H1 (cell line): Measurements from ENCODE around the gene OSBPL3. TPM values are rescaled to one million over a fixed set of nuclear protein-coding genes. Genes with fewer than 3 reads are reported as not detected.

Source experiments
- CTCF ChIA-PET: fragments of 300-600 bp; sonication (Branson Sonifier 250); formaldehyde crosslinking; loops from one replicate; lab custom pipeline; 2021; ENCODE audit not compliant: partially characterized antibody; lab: Charles Lee
- POLR2A ChIA-PET: fragments of 300-600 bp; sonication (Branson Sonifier 250); formaldehyde crosslinking; loops from one replicate; lab custom pipeline; 2021; ENCODE audit warnings: inconsistent platforms; ENCODE audit not compliant: partially characterized antibody; lab: Charles Lee
- DNase-seq, 2 experiments: peaks; one replicate each; pipeline versions ENCODE4 v3.0.0 to v3.0.0-alpha.2; 2010 to 2022; ENCODE audit warnings: low spot score in 2 of 2, low read depth in 1 of 2, mixed read lengths in 1 of 2
- FAIRE-seq: peaks from 2 replicates; lab custom pipeline; 2011; peaks lifted over from hg19 to GRCh38; lab: Jason Lieb, UNC
- H2AFZ ChIP-seq: 2 replicates; pipeline ENCODE4 v1.8.1; 2012; ENCODE audit warnings: low read length, inconsistent platforms
- H2AK5ac ChIP-seq: 2 replicates; pipeline ENCODE4 v1.6.1; 2013; ENCODE audit warnings: low read depth, low read length
- H2BK120ac ChIP-seq: replicated peaks from 2 replicates; pipeline ENCODE3; 2013; ENCODE audit warnings: low read depth, low read length, inconsistent platforms
- H2BK12ac ChIP-seq: 2 replicates; pipeline ENCODE4 v1.6.1; 2013; ENCODE audit warnings: low read depth, low read length
- H2BK15ac ChIP-seq: 2 replicates; pipeline ENCODE4 v1.6.1; 2013; ENCODE audit warnings: low read length
- H2BK20ac ChIP-seq: 2 replicates; pipeline ENCODE4 v1.6.1; 2013; ENCODE audit warnings: low read length
- H2BK5ac ChIP-seq: 2 replicates; pipeline ENCODE4 v1.6.1; 2013; ENCODE audit warnings: low read depth, low read length
- H3K14ac ChIP-seq: 2 replicates; pipeline ENCODE4 v1.6.1; 2013; ENCODE audit warnings: inconsistent platforms; ENCODE audit not compliant: insufficient read length
- H3K18ac ChIP-seq: 2 replicates; pipeline ENCODE4 v1.6.1; 2013; ENCODE audit warnings: low read length; ENCODE audit errors: extremely low read depth
- H3K23ac ChIP-seq: 2 replicates; pipeline ENCODE4 v1.6.1; 2013; ENCODE audit warnings: inconsistent platforms; ENCODE audit not compliant: insufficient read length
- H3K23me2 ChIP-seq: 2 replicates; pipeline ENCODE4 v1.6.1; 2013; ENCODE audit warnings: low read depth, low read length
- H3K27ac ChIP-seq: 2 replicates; pipeline ENCODE4 v1.6.1; 2011; ENCODE audit warnings: low read depth, low read length, inconsistent platforms
- H3K27me3 ChIP-seq, 4 experiments: replicated peaks in 1 of 4; 1 replicate in 1 of 4; 2 replicates in 3 of 4; pipeline versions ENCODE4 v1.6.1 to v1.8.1; 2011 to 2013; ENCODE audit warnings: low read length in 3 of 4, mild to moderate bottlenecking in 3 of 4, inconsistent platforms in 2 of 4, mixed read lengths in 2 of 4, moderate library complexity in 1 of 4; ENCODE audit not compliant: control insufficient read depth in 3 of 4, insufficient read depth in 3 of 4; ENCODE audit errors: extremely low read depth in 1 of 4
- H3K36me3 ChIP-seq, 4 experiments: 2 replicates each; pipeline versions ENCODE4 v1.6.1 to v1.8.1; 2011 to 2013; ENCODE audit warnings: mild to moderate bottlenecking in 4 of 4, low read length in 3 of 4, moderate library complexity in 2 of 4, control low read depth in 1 of 4, inconsistent platforms in 1 of 4; ENCODE audit not compliant: insufficient read depth in 4 of 4, control insufficient read depth in 2 of 4
- H3K4ac ChIP-seq: replicated peaks from 2 replicates; pipeline ENCODE3; 2013; ENCODE audit warnings: low read length, low read depth, mixed read lengths, inconsistent platforms; ENCODE audit not compliant: insufficient read length
- H3K4me1 ChIP-seq, 4 experiments: replicated peaks in 1 of 4; 1 replicate in 1 of 4; 2 replicates in 3 of 4; pipeline versions ENCODE4 v1.6.1 to v1.8.1; 2011 to 2013; ENCODE audit warnings: low read length in 3 of 4, inconsistent platforms in 2 of 4, mixed read lengths in 1 of 4; ENCODE audit not compliant: insufficient read depth in 4 of 4, control insufficient read depth in 3 of 4
- H3K4me2 ChIP-seq, 2 experiments: 2 replicates each; pipeline versions ENCODE4 v1.6.1 to v1.8.1; 2011 to 2013; ENCODE audit warnings: low read depth in 2 of 2, low read length in 2 of 2, control low read depth in 1 of 2, inconsistent platforms in 1 of 2, mild to moderate bottlenecking in 1 of 2; ENCODE audit not compliant: insufficient read depth in 1 of 2
- H3K4me3 ChIP-seq, 4 experiments: fragments of 200-600, 300-600 bp in 1 of 4; sonication (generic), shearing (Covaris generic), sonication (Bioruptor Twin) in 1 of 4; 2 replicates each; pipeline versions ENCODE4 v1.5.1 to v1.8.1; 2011 to 2016; ENCODE audit warnings: low read length in 4 of 4, low read depth in 3 of 4, control low read depth in 2 of 4, inconsistent platforms in 2 of 4, mild to moderate bottlenecking in 2 of 4, mixed read lengths in 1 of 4, moderate library complexity in 1 of 4; ENCODE audit not compliant: insufficient read depth in 2 of 4; ENCODE audit errors: extremely low read depth in 1 of 4
- H3K56ac ChIP-seq: replicated peaks from 2 replicates; pipeline ENCODE3; 2013; ENCODE audit warnings: low read depth, mild to moderate bottlenecking, mixed read lengths, low read length, inconsistent platforms; ENCODE audit not compliant: insufficient read length
- H3K79me1 ChIP-seq: 2 replicates; pipeline ENCODE4 v1.6.1; 2013; ENCODE audit warnings: low read depth, low read length, control low read depth
- H3K79me2 ChIP-seq, 2 experiments: 2 replicates each; pipeline versions ENCODE4 v1.6.1 to v1.8.1; 2012 to 2013; ENCODE audit warnings: low read length in 2 of 2, mild to moderate bottlenecking in 2 of 2, inconsistent platforms in 1 of 2; ENCODE audit not compliant: insufficient read depth in 2 of 2, control insufficient read depth in 1 of 2
- H3K9ac ChIP-seq, 4 experiments: replicated peaks in 1 of 4; 1 replicate in 1 of 4; 2 replicates in 3 of 4; pipeline versions ENCODE4 v1.6.1 to v1.8.1; 2011 to 2013; ENCODE audit warnings: low read depth in 3 of 4, low read length in 3 of 4, control low read depth in 2 of 4, mild to moderate bottlenecking in 2 of 4, moderate library complexity in 2 of 4, inconsistent platforms in 1 of 4; ENCODE audit errors: extremely low read depth in 1 of 4
- H3K9me3 ChIP-seq, 2 experiments: 2 replicates each; pipeline versions ENCODE4 v1.6.1 to v1.8.1; 2012 to 2013; ENCODE audit warnings: mild to moderate bottlenecking in 2 of 2, moderate library complexity in 2 of 2, control low read depth in 1 of 2, inconsistent platforms in 1 of 2, low read depth in 1 of 2, low read length in 1 of 2, mixed read lengths in 1 of 2; ENCODE audit not compliant: insufficient read depth in 2 of 2
- H4K20me1 ChIP-seq, 2 experiments: replicated peaks in 1 of 2; 2 replicates each; pipeline versions ENCODE3 to v1.8.1; 2011 to 2013; ENCODE audit warnings: inconsistent platforms in 2 of 2, low read length in 2 of 2, mild to moderate bottlenecking in 1 of 2; ENCODE audit not compliant: insufficient read depth in 2 of 2, control insufficient read depth in 1 of 2
- H4K5ac ChIP-seq: 2 replicates; pipeline ENCODE4 v1.6.1; 2013; ENCODE audit warnings: low read length, low read depth, mixed read lengths, inconsistent platforms; ENCODE audit not compliant: insufficient read length
- H4K8ac ChIP-seq: 2 replicates; pipeline ENCODE4 v1.8.0; 2013; ENCODE audit warnings: mild to moderate bottlenecking, moderate library complexity, low read length, inconsistent platforms; ENCODE audit not compliant: insufficient read depth; ENCODE audit errors: extremely low read depth
- H4K91ac ChIP-seq: replicated peaks from 2 replicates; pipeline ENCODE3; 2013; ENCODE audit warnings: low read length, mixed read lengths, inconsistent platforms; ENCODE audit not compliant: insufficient read length
- CEBPB ChIP-seq: IDR thresholded peaks from 2 replicates; pipeline ENCODE4 v1.6.1; 2012; ENCODE audit warnings: low read depth, low read length
- GTF2F1 ChIP-seq: IDR thresholded peaks from 2 replicates; pipeline ENCODE4 v1.6.1; 2012; ENCODE audit warnings: low read depth, low read length, improper control_type of control experiment, borderline replicate concordance
- KDM5A ChIP-seq: fragments of 200-600 bp; IDR thresholded peaks from 2 replicates; pipeline ENCODE4 v1.7.1; 2012; ENCODE audit warnings: mild to moderate bottlenecking, low read length, inconsistent platforms, mixed read lengths
- YY1 ChIP-seq: IDR thresholded peaks from 2 replicates; pipeline ENCODE4 v1.6.1; 2011; ENCODE audit warnings: low read depth, mild to moderate bottlenecking, low read length
- WGBS, 2 experiments: shearing (Covaris generic) in 1 of 2; methylation state at CpG; one replicate each; pipeline versions ENCODE4 v1.1.6 to v1.1.7; 2013 to 2015; ENCODE audit warnings: low lambda C conversion rate in 2 of 2, mixed read lengths in 2 of 2, inconsistent platforms in 1 of 2, low coverage in 1 of 2, missing lambda C conversion rate in 1 of 2; ENCODE audit not compliant: insufficient replicate concordance in 2 of 2, insufficient coverage in 1 of 2, insufficient read length in 1 of 2; ENCODE audit errors: extremely low coverage in 1 of 2, missing lambda C conversion rate in 1 of 2; 5-methylcytosine and 5-hydroxymethylcytosine counted together
- polyA plus RNA-seq, 7 experiments: library from polyadenylated mRNA; depleted of rRNA in 3 of 7; stranded (reverse) in 5 of 7; unstranded in 2 of 7; fragments of >200 nt in 5 of 7; fragments of 200-250 nt in 2 of 7; gene quantifications; 1 replicate in 5 of 7; 2 replicates in 1 of 7; 4 replicates in 1 of 7; pipeline versions ENCODE4 v1.2.1 to v1.2.3, GENCODE V29; 2011 to 2013; ENCODE audit warnings: missing spikeins in 2 of 7, mixed read lengths in 2 of 7
- total RNA-seq: library from RNA; stranded (reverse); fragmentation: NEBNext Ultra II Directional; extraction: Animal tissue kit (Norgen Biotek cat#: 25700); gene quantifications from 2 replicates; pipeline ENCODE4 v1.2.1, GENCODE V29; 2021

Gene OSBPL3
- total and polyA plus RNA-seq, 2 of the 8 experiments (the other 6 are each of a cell fraction or from before 2014, with no cell fraction given): 2.8 to 13.9 TPM

GRCh38 chr7:24866004-24866615 is 113.9 kb downstream of the OSBPL3 start:
- Histone ChIP-seq H3K27me3 (no peaks in the 10 kb centered on the region), H2BK20ac (no peak overlapping the region), H3K4me3 (no peak overlapping the region), H3K36me3 (no peaks in the 10 kb centered on the region; a peak in 1 of 8 replicates), H3K4ac (no peak overlapping the region), H3K14ac (no peak overlapping the region), H2AFZ (no peak overlapping the region), H3K9ac (no peak overlapping the region), H3K23me2 (no peaks in the 10 kb centered on the region), H3K23ac (no peak overlapping the region)
- 92% methylated on average over 12 of the region's 12 CpGs; no CpG with 5 or more reads in 1 of the 2 experiments for WGBS, 2 experiments
- no peak for DNase-seq
- ChIA-PET CTCF (interaction anchor here (1.0 to 1.6 kb wide), 3 partner anchors 12 to 228 kb away, joined by 3 read pairs; no protein-coding TSS in a partner anchor), POLR2A (interaction anchor here (0.9 kb wide), 1 partner anchor 11 kb away, joined by 3 read pairs; no protein-coding TSS in a partner anchor)
- TF ChIP-seq CEBPB (no peak), KDM5A (no peak), GTF2F1 (no peak), YY1 (no peak)
- TF ChIP-seq, all 59 proteins: peak for 0
- Histone ChIP-seq H2BK15ac (no peak overlapping the region), H4K91ac (no peak overlapping the region), H4K8ac (no peak overlapping the region), H3K27ac (no peak overlapping the region), H3K56ac (no peak overlapping the region), H2AK5ac (no peak overlapping the region), H3K9me3 (no peaks in the 10 kb centered on the region), H2BK12ac (no peak overlapping the region), H2BK5ac (no peak overlapping the region), H3K79me1 (no peaks in the 10 kb centered on the region), H3K4me2 (no peak overlapping the region), H3K4me1 (no peaks in the 10 kb centered on the region), H3K18ac (no peak overlapping the region), H4K5ac (no peak overlapping the region), H4K20me1 (peaks cover 0 to 2% of the 10 kb centered on the region in 2 experiments), H3K79me2 (no peaks in the 10 kb centered on the region), H2BK120ac (no peak overlapping the region)
- no peak for FAIRE-seq
